Prostate gland (tissue), 2 donors: ENCODE measurements around the gene HTR2B. TPM values are rescaled to one million over a fixed set of nuclear protein-coding genes. Genes with fewer than 3 reads are reported as not detected.

Experiments used
- DNase-seq: peaks from one replicate; pipeline ENCODE4 v3.0.0-alpha.2; 2019; ENCODE audit warnings: low spot score
- H3K27ac ChIP-seq, 2 donors: fragments of 200-600 bp; sonication (generic); 2 replicates each; pipeline ENCODE4 v1.5.1; 2017 to 2019
- H3K27me3 ChIP-seq: fragments of 200-600 bp; sonication (generic); replicated peaks from 2 replicates; pipeline ENCODE4 v1.5.1; 2019; ENCODE audit not compliant: insufficient read depth
- H3K36me3 ChIP-seq, 2 donors: fragments of 200-600 bp; sonication (generic); 1 replicate in 1 of 2; 2 replicates in 1 of 2; pipeline versions ENCODE4 v1.5.1 to v1.8.1; 2017 to 2019
- H3K4me1 ChIP-seq: fragments of 200-600 bp; sonication (generic); replicated peaks from 2 replicates; pipeline ENCODE4 v1.5.1; 2019
- H3K4me3 ChIP-seq, 2 donors: fragments of 200-600 bp; sonication (generic); 2 replicates each; pipeline ENCODE4 v1.5.1; 2017 to 2019
- H3K9me3 ChIP-seq: fragments of 200-600 bp; sonication (generic); 2 replicates; pipeline ENCODE4 v1.5.1; 2017
- POLR2A ChIP-seq: fragments of 450-650 bp; IDR thresholded peaks from one replicate; pipeline ENCODE4 v1.6.1; 2016; ENCODE audit warnings: antibody characterized with exemption, mild to moderate bottlenecking
- POLR2AphosphoS5 ChIP-seq: sonication (generic); formaldehyde crosslinking; IDR thresholded peaks from one replicate; pipeline ENCODE4 v1.6.1; 2017; ENCODE audit warnings: antibody characterized with exemption
- WGBS: methylation state at CpG from one replicate; pipeline ENCODE4 v1.1.5; 2018; 5-methylcytosine and 5-hydroxymethylcytosine counted together
- intact Hi-C: fragments of 100-400 bp; cut with DNase I; formaldehyde crosslinking; loops from one replicate; pipeline ENCODE4 v1.14.2; 2022
- small RNA-seq, 2 donors: library from RNA; depleted of rRNA; stranded (forward); fragments of <200 nt; gene quantifications; one replicate each; pipeline ENCODE3, GENCODE V24; 2016
- total RNA-seq, 2 donors: library from RNA; depleted of rRNA; stranded (reverse); fragments of >200 nt; gene quantifications; one replicate each; pipeline ENCODE4 v1.1.0, GENCODE V29; 2016
- TF ChIP-seq, protein P1 (sequence below), 4 experiments: fragments of 200-600 bp in 2 of 4; fragments of 450-650 bp in 2 of 4; sonication (generic) in 2 of 4; IDR thresholded peaks; 1 replicate in 3 of 4; 2 replicates in 1 of 4; pipeline ENCODE4 v1.5.1; 2016 to 2019; ENCODE audit warnings: antibody characterized with exemption in 4 of 4, mild to moderate bottlenecking in 2 of 4, moderate library complexity in 2 of 4

The HTR2B gene
- total RNA-seq, 2 donors from 2014 or later = not detected

DNA sequence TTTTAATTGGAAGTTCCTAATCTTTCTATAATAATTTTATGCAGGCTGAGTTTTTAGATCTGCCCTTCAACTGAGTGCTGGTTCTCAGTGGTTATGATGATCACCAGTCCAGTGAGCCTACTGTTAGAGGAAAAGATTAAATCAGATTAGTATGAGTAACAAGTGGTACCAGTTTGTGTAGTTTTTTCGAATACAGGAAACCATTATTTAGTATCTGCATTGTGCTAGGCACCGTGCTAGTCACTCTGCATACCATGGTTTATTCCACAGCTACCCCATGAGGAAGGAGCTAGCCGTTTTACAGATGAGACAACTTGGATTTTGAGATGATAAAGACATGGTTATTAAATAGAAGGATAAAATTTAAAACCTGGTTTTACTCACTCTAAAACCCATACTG lies 62.1 kb downstream of the HTR2B start:
- DNase-seq = no peak
- TF ChIP-seq POLR2A (no peak), POLR2AphosphoS5 (no peak)
- TF ChIP-seq, protein P1, sequence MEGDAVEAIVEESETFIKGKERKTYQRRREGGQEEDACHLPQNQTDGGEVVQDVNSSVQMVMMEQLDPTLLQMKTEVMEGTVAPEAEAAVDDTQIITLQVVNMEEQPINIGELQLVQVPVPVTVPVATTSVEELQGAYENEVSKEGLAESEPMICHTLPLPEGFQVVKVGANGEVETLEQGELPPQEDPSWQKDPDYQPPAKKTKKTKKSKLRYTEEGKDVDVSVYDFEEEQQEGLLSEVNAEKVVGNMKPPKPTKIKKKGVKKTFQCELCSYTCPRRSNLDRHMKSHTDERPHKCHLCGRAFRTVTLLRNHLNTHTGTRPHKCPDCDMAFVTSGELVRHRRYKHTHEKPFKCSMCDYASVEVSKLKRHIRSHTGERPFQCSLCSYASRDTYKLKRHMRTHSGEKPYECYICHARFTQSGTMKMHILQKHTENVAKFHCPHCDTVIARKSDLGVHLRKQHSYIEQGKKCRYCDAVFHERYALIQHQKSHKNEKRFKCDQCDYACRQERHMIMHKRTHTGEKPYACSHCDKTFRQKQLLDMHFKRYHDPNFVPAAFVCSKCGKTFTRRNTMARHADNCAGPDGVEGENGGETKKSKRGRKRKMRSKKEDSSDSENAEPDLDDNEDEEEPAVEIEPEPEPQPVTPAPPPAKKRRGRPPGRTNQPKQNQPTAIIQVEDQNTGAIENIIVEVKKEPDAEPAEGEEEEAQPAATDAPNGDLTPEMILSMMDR (IDR thresholded peaks at IDR 0.05) = no peak
- Histone ChIP-seq H3K4me1 (no peaks in the 10 kb centered on the region), H3K9me3 (no peaks in the 10 kb centered on the region), H3K4me3 (no peak overlapping the region), H3K27ac (no peak overlapping the region), H3K36me3 (peaks cover 0 to 11% of the 10 kb centered on the region in 2 donors), H3K27me3 (no peaks in the 10 kb centered on the region)
- WGBS = 86% methylated on average over 3 of the region's 3 CpGs
- intact Hi-C loops = no loop called here

DNA sequence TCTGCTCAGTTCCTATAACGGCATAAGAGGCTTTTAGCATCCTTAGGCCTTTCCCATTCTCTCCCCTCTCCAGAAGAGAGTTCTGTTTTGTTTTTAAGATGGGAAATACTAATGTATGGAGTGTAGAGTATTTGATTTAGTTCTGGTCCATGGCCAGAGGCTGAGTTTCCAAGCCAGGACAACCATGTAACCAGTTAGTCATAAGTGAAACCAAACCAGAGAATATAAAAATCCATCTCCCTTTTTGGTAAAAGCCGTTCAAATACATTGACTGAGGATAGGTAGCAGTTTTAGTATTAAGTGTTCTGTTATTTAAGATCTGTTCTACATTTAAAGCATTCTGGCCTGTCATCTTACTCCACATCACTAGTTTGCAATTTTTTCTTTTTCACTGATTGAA lies 65.1 kb downstream of the HTR2B start:
- Histone ChIP-seq H3K27ac (no peak overlapping the region), H3K4me1 (no peaks in the 10 kb centered on the region), H3K36me3 (peaks cover 0 to 5% of the 10 kb centered on the region in 2 donors), H3K9me3 (no peaks in the 10 kb centered on the region), H3K27me3 (no peaks in the 10 kb centered on the region), H3K4me3 (no peak overlapping the region)
- TF ChIP-seq, protein P1 (IDR thresholded peaks at IDR 0.05) = no peak
- TF ChIP-seq POLR2AphosphoS5 = no peak
- TF ChIP-seq POLR2A = no peak
- intact Hi-C loops = no loop called here
- WGBS = 83% methylated on average over 2 of the region's 2 CpGs
- DNase-seq = no peak

DNA sequence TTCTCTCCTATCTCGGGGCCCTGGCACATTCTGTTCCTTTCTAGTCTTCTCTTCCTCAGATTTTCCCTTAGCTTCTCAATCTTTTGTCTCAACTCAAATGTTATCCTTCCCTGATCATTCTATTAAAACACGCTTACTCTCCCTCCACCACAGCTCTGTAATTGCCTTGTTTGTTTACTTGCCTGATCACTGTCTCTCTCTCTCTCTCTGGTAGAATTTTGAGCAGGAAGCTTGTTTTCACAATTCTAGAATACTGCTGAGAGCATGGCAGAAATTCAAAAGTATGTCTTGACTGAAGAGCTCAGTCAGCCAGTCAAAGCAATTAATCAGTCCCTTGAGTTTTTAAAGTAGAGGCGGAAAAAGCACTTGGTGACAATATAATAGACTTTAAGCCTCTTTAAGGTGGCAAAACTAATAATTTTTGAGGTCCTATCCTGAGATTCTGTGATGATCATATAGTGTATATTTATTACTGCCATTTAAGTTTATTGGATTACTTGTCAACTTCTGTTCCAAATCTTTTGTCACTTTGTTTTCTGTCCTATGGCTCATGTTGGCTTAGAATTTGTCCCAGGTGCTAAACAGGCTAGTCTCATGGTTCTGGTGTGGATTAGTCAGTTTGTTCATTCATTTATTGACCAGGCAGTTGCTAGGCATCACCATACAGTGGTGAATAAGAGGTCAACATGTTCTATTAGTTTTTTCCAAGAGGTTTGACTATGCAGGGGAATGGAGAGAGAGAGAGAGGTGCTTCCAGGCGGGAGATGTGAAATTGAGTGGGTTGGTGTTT lies 65.9 kb downstream of the HTR2B start:
- Histone ChIP-seq H3K36me3 (peaks cover 0 to 5% of the 10 kb centered on the region in 2 donors), H3K4me3 (no peak overlapping the region), H3K27ac (no peak overlapping the region), H3K9me3 (no peaks in the 10 kb centered on the region), H3K27me3 (no peaks in the 10 kb centered on the region), H3K4me1 (no peaks in the 10 kb centered on the region)
- TF ChIP-seq POLR2A (no peak), POLR2AphosphoS5 (no peak)
- TF ChIP-seq, protein P1 (IDR thresholded peaks at IDR 0.05) = no peak
- 73% methylated on average over 4 of the region's 4 CpGs for WGBS
- no peak for DNase-seq
- intact Hi-C loops = no loop called here

Small RNA genes lying within 50 kb of the gene (small RNA-seq; reads per million reads assigned to genes)
- gene RNU1-93P = 0 reads per million in 2 donors

Other genes starting within 250 kb of the HTR2B start
- 1 to 10 TPM in 1 of 2 donors, under 1 TPM in 1; 0.77 to 3.0 TPM for gene GPR55, start 199.8 kb downstream of the HTR2B start, total RNA-seq
- gene SPATA3, start 128.9 kb downstream of the HTR2B start, total RNA-seq = 1 to 10 TPM in 1 of 2 donors, not detected in 1; 1.8 TPM
- 10 to 100 TPM in 1 of 2 donors, 1 to 10 TPM in 1; 7.2 to 13.0 TPM for gene C2orf72, start 87.5 kb downstream of the HTR2B start, total RNA-seq
- gene PSMD1, start 68.2 kb downstream of the HTR2B start, total RNA-seq = 10 to 100 TPM; 47.1 to 73.1 TPM
- 10 to 100 TPM; 11.3 to 40.0 TPM for gene ARMC9, start 73.6 kb upstream of the HTR2B start, total RNA-seq